IPS-15b (cell line): Measurements from ENCODE around the gene ELF4.

Experiments used
- H3K27me3 ChIP-seq: one replicate; pipeline ENCODE4 v1.6.1; 2013; ENCODE audit warnings: low read length; ENCODE audit not compliant: control insufficient read depth, insufficient read depth
- H3K36me3 ChIP-seq: one replicate; pipeline ENCODE4 v1.6.1; 2013; ENCODE audit warnings: low read length; ENCODE audit not compliant: control insufficient read depth, insufficient read depth
- H3K4me1 ChIP-seq: one replicate; pipeline ENCODE4 v1.6.1; 2013; ENCODE audit warnings: mild to moderate bottlenecking, low read length; ENCODE audit not compliant: control insufficient read depth, insufficient read depth
- H3K4me3 ChIP-seq: one replicate; pipeline ENCODE4 v1.5.1; 2013; ENCODE audit warnings: low read depth, low read length
- H3K9ac ChIP-seq: one replicate; pipeline ENCODE4 v1.6.1; 2013; ENCODE audit warnings: low read depth, mild to moderate bottlenecking, low read length
- H3K9me3 ChIP-seq: one replicate; pipeline ENCODE4 v1.6.1; 2013; ENCODE audit warnings: mild to moderate bottlenecking, low read length; ENCODE audit not compliant: control insufficient read depth, insufficient read depth

The ELF4 gene

DNA sequence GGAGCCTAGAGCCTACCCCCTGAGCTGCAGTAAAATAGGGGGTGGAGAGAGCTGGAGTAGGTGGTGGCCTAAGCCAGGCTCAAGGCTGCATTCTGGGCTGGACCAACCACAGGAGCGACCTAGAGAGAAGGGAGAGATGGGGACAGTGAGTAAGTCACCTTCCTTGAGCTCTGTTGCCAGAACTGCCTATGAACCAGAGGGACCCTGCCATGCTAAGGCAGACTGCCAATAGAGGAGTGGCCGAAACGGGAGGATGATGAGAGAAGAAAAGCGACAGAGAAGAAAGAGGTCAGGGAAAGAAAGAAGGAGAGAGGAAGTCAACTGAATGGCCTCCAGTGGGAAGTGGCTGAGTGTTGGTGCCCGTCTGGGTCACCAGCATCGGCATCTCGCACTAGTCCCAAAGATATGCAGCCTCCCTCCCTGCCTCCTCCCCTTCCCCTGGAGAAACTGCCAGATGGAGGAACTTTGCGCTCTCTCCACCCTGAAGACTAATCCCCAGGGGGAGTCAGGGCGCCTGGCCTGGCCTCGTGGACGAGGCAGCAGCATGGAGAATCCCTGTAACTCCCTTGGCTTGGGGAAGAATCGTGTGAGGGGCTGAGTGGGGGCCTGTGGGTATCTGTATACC lies 28.8 kb downstream of the ELF4 start:
- Histone ChIP-seq H3K4me1 (peaks cover 28% of the 10 kb centered on the region), H3K9ac (no peak overlapping the region), H3K9me3 (no peaks in the 10 kb centered on the region), H3K4me3 (no peak overlapping the region), H3K27me3 (peaks cover 6% of the 10 kb centered on the region), H3K36me3 (peaks cover 3% of the 10 kb centered on the region)

DNA sequence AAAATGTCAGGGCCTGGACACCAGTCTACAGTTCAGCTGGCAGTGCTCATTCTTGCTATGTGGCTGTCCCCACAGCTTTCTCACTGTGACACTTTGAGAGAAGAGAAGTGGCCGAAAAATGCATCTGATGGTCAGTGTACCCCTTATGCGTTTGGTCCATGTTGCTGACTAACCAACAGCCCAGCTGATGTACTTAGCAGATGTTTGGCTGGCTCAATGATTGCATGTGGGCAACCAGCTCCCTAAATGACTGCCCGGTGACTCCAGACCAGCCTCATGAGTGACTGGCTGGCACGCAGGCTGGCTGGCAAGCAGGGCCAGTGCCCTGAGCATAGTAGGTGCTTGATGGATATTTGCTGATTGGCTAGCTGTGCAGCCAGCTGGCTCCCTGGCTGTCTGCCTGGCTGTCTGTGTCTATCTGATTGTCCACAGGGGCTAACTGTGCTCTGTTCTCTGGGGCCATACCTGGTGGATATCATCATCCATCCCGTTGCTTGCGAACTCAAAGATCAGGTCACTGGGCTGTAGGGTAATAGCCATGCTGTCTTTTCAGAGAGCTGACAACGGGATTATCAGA lies 29.4 kb downstream of the ELF4 start:
- Histone ChIP-seq H3K4me1 (peaks cover 25% of the 10 kb centered on the region), H3K36me3 (peaks cover 3% of the 10 kb centered on the region), H3K9me3 (no peaks in the 10 kb centered on the region), H3K9ac (no peak overlapping the region), H3K4me3 (no peak overlapping the region), H3K27me3 (peaks cover 6% of the 10 kb centered on the region)

DNA sequence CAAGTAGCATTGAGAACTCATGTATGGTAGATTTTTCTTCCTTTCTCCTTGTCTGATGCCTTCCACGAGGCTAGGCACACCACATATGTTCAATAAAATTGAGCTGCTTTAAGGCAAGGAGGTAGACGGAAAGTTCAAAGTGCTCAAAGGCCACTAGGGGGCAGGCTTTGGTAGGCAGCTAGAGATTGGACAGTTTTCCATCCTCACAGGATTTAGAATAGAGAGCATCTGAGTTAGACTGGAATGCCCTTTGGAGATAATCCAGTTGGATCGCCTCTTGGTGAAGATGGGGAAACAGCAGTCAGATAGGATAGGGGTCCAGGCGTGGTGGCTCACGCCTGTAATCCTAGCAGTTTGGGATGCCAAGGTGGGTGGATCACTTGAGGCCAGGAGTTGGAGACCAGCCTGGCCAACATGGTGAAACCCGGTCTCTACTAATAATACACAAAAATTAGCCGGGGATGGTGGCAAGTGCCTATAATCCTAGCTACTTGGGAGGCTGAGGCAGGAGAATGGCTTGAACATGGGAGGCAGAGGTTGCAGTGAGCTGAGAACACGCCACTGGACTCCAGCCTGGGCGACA lies 30.4 kb downstream of the ELF4 start:
- H3K4me1 ChIP-seq: peaks cover 23% of the 10 kb centered on the region
- no peak overlapping the region for H3K4me3 ChIP-seq
- H3K9ac ChIP-seq: no peak overlapping the region
- H3K27me3 ChIP-seq: peaks cover 6% of the 10 kb centered on the region
- peaks cover 3% of the 10 kb centered on the region for H3K36me3 ChIP-seq
- no peaks in the 10 kb centered on the region for H3K9me3 ChIP-seq

DNA sequence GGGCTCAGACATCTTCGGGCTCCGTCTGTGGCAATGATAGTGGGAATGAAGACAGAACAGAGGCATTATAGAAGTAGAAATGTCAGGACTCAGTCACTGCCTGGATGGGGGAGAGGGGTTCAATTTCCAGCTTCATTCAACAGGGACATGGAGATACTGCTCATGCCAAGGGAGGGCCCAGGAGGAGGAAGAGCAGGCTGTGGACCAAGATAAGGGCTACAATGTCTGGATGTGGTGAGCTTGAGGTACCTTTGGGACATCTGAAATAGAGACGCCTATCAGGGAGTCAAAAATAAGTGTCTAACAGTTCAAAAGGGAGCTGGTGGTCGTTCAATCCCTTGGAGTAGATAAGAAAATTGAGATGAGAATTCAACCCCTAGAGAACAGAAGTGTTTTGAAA lies 34.5 kb downstream of the ELF4 start:
- Histone ChIP-seq H3K9me3 (no peaks in the 10 kb centered on the region), H3K36me3 (no peaks in the 10 kb centered on the region), H3K9ac (no peak overlapping the region), H3K27me3 (no peaks in the 10 kb centered on the region), H3K4me1 (no peaks in the 10 kb centered on the region), H3K4me3 (no peak overlapping the region)

DNA sequence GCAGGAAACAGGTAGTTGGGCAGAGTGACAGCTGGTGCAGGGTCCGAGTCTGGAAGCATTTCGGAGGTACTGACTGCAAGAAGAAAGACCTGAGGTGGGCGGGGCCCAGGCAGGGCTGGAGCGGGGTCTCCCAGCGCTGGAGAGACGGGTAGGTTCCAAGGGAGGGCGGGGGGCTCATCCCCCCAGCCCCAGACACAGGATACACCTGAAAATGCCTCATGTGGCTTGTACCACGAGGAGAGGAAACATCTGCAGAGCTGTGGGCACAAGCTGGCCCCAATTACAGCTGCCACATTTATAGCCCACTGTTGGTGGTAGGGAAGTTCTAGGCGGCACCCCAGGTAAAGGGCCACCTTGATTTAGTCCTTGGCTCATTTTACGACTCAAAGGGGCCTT lies 38.0 kb downstream of the ELF4 start:
- Histone ChIP-seq H3K4me1 (no peaks in the 10 kb centered on the region), H3K9ac (no peak overlapping the region), H3K36me3 (peaks cover 10% of the 10 kb centered on the region), H3K4me3 (no peak overlapping the region), H3K9me3 (no peaks in the 10 kb centered on the region), H3K27me3 (no peaks in the 10 kb centered on the region)

DNA sequence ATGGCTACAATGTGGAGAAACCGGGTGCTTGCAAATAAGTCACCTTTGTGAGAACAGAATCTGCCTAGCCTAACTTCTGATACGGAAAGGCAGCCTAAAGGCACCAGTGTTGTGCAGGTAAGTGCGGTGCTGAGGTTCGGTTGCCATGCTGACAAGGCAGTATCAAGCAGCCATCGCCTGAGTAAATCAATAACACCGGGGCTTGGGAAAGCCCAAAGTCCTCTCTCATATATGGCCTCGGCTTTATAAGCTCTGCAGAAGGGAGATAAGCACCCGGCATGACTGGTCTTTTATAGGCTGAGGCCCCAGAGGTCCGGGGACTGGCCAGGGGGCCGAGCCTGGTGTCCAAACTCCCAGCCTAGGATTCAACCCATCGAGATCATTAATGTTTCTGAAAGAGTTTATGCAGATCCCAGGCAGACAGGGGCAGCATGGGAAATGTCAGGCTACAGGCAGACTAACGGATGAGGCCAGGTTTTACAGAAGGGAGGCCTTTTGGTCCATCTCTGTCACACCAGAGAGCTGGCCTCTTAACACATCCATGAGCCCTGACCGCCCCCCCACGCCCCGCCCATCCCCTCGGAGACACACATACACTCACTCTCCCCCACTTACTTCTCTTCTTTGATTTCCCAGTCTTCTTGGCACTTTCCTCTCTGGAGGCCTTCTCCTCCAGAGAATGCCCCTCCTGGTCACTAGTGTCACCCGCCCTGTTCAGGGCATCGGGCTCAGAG lies 38.5 kb downstream of the ELF4 start:
- Histone ChIP-seq H3K36me3 (peaks cover 10% of the 10 kb centered on the region), H3K9ac (no peak overlapping the region), H3K4me3 (no peak overlapping the region), H3K9me3 (no peaks in the 10 kb centered on the region), H3K4me1 (no peaks in the 10 kb centered on the region), H3K27me3 (no peaks in the 10 kb centered on the region)

DNA sequence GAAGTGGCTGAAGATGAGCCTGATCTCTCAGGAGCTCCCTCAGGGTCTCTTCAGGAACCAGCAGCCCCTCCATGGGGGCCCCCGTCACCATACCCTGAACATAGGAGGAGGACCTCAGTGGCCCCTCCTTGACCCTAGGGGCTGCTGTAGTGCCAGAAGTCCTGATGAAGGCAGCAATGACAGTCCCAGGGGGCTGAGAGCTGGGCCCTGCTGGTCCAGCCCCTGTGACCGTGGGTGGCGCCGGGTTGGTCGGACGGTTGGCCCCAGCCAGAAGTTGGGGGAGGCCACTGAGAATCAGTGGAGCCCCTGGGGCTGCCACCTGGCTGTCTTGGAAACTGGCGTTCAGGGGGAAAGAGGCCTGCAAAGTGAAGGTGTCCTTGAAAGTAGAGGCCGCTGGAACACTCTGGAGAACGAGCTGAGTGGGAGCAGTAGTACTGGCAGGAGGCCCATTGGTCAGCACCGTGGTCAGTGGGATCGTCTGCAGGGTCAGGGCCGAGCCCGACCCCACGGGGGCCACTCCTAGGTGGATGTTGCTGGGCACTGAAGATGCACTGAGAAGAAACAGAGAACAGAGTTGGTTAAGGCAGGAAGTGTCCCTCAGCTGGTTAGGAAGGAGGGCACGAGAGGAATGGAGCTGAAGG lies 43.2 kb downstream of the ELF4 start:
- Histone ChIP-seq H3K4me1 (no peaks in the 10 kb centered on the region), H3K36me3 (peaks cover 10% of the 10 kb centered on the region), H3K4me3 (no peak overlapping the region), H3K27me3 (peaks cover 8% of the 10 kb centered on the region), H3K9me3 (no peaks in the 10 kb centered on the region), H3K9ac (no peak overlapping the region)

DNA sequence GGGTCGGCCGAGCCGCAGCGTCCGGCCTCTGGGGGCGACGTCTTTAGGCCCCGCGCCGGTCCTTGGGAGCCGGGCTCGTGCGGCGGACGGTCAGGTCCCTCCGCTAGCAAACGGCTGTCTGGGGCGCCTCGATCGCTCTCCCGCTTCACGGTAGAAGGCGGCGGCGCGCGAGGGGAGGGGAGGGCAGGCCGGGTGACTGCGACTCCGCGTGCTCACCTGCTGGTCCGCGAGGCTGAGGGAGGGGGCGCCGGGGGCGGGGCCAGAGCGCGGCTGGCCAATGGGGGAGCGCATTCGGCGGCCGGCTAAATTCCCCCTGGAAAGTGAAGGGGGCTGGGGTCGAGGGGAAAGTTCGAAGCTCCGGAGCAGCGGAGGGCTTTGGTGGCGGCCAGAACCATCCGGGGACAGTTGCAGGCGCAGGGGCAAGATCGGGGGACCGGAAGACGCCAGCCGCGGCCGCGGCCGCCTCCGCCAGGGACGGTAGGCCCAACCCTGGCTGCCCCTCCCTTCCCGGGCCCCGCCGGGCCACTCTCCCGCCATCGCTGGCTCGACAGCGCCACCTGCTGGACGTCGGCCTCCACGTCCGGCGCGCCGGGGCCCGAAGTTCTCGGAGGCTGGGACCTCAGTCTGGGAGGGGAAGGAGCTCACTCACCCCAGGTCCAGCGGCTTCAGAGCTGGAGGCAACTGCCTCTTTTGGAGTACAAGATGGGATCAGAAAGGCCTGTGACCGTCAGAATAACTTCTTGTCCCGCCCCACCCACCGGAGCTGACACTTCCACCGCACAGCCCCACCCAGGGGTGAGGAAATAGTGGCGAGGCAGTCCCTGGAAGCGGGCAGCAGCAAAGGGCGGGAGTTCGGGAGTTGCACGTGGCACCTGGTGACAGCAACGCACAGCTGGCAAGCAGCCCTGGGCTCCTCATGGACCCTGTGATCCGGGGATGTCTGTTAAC lies 49.9 kb downstream of the ELF4 start:
- H3K9ac ChIP-seq: peak overlapping the region; percentile 60
- peak overlapping the region; percentile 28 for H3K4me3 ChIP-seq
- peaks cover 53% of the 10 kb centered on the region for H3K27me3 ChIP-seq

DNA sequence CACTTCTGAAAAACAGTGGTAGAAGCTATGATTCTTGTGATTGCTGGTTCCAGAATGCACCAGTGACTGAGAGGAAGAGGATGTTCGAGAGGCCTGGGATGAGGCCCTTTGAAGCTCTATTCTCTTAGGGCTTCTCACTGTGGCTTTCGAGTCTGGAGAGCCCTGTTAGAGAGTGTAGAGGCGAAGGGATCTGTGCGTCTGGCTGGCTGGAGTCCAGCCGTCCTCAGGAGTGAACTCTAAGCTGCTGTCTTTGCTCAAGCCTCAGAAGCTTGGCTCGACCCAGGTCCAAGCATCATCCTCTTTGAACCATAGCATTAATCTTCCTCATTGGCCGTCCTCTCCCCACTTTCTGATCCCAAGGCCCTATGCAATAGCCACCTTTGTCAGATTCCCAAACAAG lies 51.6 kb downstream of the ELF4 start:
- no peak overlapping the region for H3K9ac ChIP-seq
- H3K4me3 ChIP-seq: no peak overlapping the region
- H3K36me3 ChIP-seq: no peaks in the 10 kb centered on the region
- no peaks in the 10 kb centered on the region for H3K9me3 ChIP-seq
- peaks cover 64% of the 10 kb centered on the region for H3K27me3 ChIP-seq
- H3K4me1 ChIP-seq: peaks cover 4% of the 10 kb centered on the region

More for the DNA sequence above, 49.9 kb downstream of the ELF4 start:
- Histone ChIP-seq H3K36me3 (no peaks in the 10 kb centered on the region), H3K9me3 (no peaks in the 10 kb centered on the region), H3K4me1 (peaks cover 3% of the 10 kb centered on the region)

DNA sequence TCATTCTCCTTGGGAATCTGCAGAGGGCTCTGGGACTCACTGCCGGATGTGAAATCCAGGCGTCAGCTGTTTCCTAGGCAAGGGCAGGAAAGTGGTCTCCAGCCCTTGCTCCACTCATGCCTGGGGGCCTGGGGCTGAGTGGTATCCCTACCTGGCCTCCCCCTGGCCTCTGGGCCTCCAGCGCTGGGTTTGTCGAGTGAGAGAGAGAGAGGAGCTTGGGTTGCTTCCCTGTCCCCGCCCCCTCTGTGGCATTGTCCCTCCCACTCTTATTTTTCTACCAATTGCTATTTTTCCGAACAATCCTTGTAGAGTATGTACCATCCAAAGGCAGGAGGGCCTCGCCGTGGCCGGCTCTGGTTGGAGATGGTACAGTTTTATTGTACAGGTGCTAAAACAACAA lies 53.1 kb downstream of the ELF4 start:
- no peak overlapping the region for H3K9ac ChIP-seq
- H3K4me3 ChIP-seq: no peak overlapping the region
- peaks cover 66% of the 10 kb centered on the region for H3K27me3 ChIP-seq
- H3K4me1 ChIP-seq: peaks cover 4% of the 10 kb centered on the region
- H3K36me3 ChIP-seq: peaks cover 3% of the 10 kb centered on the region
- no peaks in the 10 kb centered on the region for H3K9me3 ChIP-seq

DNA sequence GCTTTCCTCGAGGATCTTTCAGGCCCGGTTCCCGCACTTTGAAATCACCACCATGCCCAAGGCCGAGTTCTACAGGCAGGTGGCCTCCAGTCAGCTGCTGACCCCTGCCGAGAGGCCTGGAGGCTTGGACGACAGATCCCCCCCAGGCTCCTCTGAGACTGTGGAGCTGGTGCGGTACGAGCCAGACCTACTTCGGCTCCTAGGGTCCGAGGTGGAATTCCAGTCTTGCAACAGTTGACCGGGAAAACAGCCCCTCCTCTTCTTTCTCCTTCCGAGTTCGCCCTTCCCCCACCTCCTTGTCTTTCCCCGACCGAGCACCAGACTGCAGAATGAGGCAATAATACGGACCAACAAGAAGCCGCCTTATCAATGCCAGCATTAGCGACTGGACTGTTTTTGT lies 54.4 kb downstream of the ELF4 start:
- Histone ChIP-seq H3K9ac (no peak overlapping the region), H3K4me3 (no peak overlapping the region), H3K9me3 (no peaks in the 10 kb centered on the region), H3K27me3 (peaks cover 66% of the 10 kb centered on the region), H3K4me1 (peaks cover 4% of the 10 kb centered on the region), H3K36me3 (peaks cover 3% of the 10 kb centered on the region)
